Uterus (tissue), 4 donors: ENCODE results near the gene IRF5. TPM values are rescaled to one million over a fixed set of nuclear protein-coding genes. Genes with fewer than 3 reads are reported as not detected.

Experiments
- DNase-seq, 2 donors: peaks; one replicate each; pipeline ENCODE4 v3.0.0-alpha.2; 2019 to 2020
- H3K27ac ChIP-seq, 2 donors: fragments of 200-600 bp; sonication (generic); 1 replicate in 1 of 2; 2 replicates in 1 of 2; pipeline ENCODE4 v1.5.1; 2016 to 2018
- H3K27me3 ChIP-seq, 2 donors: fragments of 200-600 bp; sonication (generic); one replicate each; pipeline ENCODE4 v1.5.1; 2018 to 2019; ENCODE audit warnings: control low read depth in 1 of 2
- H3K36me3 ChIP-seq, 2 donors: fragments of 200-600 bp; sonication (generic); one replicate each; pipeline ENCODE4 v1.5.1; 2019; ENCODE audit warnings: control low read depth in 1 of 2
- H3K4me1 ChIP-seq, 2 donors: fragments of 200-600 bp; sonication (generic); one replicate each; pipeline ENCODE4 v1.5.1; 2018 to 2019; ENCODE audit warnings: control low read depth in 1 of 2
- H3K4me3 ChIP-seq, 2 donors: fragments of 200-600 bp; sonication (generic); 1 replicate in 1 of 2; 2 replicates in 1 of 2; pipeline ENCODE4 v1.5.1; 2018 to 2019; ENCODE audit warnings: mild to moderate bottlenecking in 1 of 2
- H3K9me3 ChIP-seq, 2 donors: fragments of 200-600 bp; sonication (generic); one replicate each; pipeline ENCODE4 v1.5.1; 2019; ENCODE audit warnings: control low read depth in 1 of 2
- POLR2A ChIP-seq, 2 donors: fragments of 450-650 bp; IDR thresholded peaks; one replicate each; pipeline ENCODE4 v1.6.1; 2016; ENCODE audit warnings: antibody characterized with exemption in 2 of 2, mild to moderate bottlenecking in 1 of 2, moderate library complexity in 1 of 2
- intact Hi-C: fragments of 100-400 bp; cut with DNase I; formaldehyde crosslinking; loops from one replicate; pipeline ENCODE4 v1.15.1; 2023; ENCODE audit warnings: low total_unique reads
- total RNA-seq, 4 donors: library from RNA; depleted of rRNA in 3 of 4; stranded (reverse); fragments of >200 nt in 3 of 4; gene quantifications; one replicate each; pipeline versions ENCODE4 v1.1.0 to v1.2.4, GENCODE V29; 2014 to 2023
- TF ChIP-seq, protein P1 (sequence below), 4 experiments: fragments of 200-600 bp in 2 of 4; fragments of 450-650 bp in 2 of 4; sonication (generic) in 2 of 4; IDR thresholded peaks; one replicate each; pipeline ENCODE4 v1.5.1; 2016 to 2019; ENCODE audit warnings: antibody characterized with exemption in 4 of 4, mild to moderate bottlenecking in 2 of 4, moderate library complexity in 1 of 4
- donor health status: DM: yes; HTN: yes; CAD: no.

The IRF5 gene
- total RNA-seq, 4 donors from 2014 or later: 2.0 to 52.5 (median 4.5) TPM

DNA sequence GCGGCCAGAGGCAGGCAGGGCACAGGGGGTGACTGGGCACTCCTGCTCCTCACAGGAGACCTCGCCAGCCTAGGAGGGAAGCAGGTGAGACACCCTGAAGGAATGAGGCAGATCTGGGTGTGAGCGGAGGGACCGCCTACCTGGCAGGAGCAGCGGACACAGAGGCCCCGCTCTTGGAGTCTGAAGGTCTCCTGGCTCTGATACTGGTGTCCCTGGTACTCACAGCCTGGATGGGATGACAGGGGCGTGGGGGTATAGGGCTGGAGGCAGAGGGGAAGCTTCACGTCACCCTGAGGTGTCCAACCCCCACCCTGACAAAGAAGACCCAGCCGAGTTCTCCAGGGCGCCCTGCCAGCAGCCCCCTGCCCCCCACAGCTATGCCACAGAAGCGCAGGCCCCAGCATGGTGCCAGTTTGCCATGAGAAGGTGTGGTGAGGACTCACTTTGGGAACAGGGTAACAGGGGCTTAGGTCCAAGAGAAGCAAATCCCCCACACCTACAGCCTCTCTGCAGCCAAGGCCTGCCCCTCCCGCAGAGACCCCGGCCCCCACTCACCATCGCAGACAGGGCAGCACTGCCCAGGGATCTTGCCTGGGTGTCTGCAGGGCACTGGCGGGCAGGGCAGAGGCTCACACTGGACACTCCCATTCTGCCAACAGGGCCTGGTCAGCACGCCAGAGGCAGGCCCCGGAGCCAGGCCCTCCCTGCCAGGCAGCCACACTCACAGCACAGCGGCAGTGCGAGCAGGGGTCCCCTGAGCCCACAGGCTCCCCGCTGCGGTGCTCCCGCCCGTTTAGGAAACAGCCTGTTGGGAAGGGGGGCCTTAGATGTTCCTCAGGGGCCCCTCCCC lies 44.3 kb upstream of the IRF5 start:
- H3K9me3 ChIP-seq: no peaks in the 10 kb centered on the region
- DNase-seq: no peak
- peaks cover 0 to 4% of the 10 kb centered on the region in 2 donors for H3K27me3 ChIP-seq
- H3K27ac ChIP-seq: no peak overlapping the region
- intact Hi-C loops: no loop called here
- TF ChIP-seq, protein P1, sequence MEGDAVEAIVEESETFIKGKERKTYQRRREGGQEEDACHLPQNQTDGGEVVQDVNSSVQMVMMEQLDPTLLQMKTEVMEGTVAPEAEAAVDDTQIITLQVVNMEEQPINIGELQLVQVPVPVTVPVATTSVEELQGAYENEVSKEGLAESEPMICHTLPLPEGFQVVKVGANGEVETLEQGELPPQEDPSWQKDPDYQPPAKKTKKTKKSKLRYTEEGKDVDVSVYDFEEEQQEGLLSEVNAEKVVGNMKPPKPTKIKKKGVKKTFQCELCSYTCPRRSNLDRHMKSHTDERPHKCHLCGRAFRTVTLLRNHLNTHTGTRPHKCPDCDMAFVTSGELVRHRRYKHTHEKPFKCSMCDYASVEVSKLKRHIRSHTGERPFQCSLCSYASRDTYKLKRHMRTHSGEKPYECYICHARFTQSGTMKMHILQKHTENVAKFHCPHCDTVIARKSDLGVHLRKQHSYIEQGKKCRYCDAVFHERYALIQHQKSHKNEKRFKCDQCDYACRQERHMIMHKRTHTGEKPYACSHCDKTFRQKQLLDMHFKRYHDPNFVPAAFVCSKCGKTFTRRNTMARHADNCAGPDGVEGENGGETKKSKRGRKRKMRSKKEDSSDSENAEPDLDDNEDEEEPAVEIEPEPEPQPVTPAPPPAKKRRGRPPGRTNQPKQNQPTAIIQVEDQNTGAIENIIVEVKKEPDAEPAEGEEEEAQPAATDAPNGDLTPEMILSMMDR (IDR thresholded peaks at IDR 0.05): no peak
- no peak for TF ChIP-seq POLR2A (IDR thresholded peaks at IDR 0.05)
- no peaks in the 10 kb centered on the region for H3K36me3 ChIP-seq
- no peaks in the 10 kb centered on the region for H3K4me1 ChIP-seq
- no peak overlapping the region for H3K4me3 ChIP-seq

DNA sequence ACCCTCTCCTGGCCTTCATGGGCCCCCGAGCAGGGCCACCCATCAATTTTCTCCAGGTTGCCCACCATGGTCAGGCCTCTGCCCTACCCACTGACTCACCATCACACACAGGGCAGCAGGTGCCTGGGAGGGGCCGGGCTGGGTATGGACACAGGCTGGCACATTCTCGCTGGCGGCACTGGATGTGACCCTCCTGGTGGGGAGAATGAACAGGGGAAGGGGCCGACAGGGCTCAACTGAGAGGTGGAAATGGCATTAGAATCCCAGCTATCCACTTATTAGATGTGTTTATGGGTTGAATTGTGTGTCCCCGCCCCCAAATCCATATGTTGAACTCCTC lies 43.7 kb upstream of the IRF5 start:
- DNase-seq: no peak
- Histone ChIP-seq H3K27me3 (peaks cover 0 to 4% of the 10 kb centered on the region in 2 donors), H3K27ac (no peak overlapping the region), H3K9me3 (no peaks in the 10 kb centered on the region), H3K4me3 (no peak overlapping the region), H3K4me1 (no peaks in the 10 kb centered on the region), H3K36me3 (no peaks in the 10 kb centered on the region)
- TF ChIP-seq, protein P1 (IDR thresholded peaks at IDR 0.05): no peak
- no peak for TF ChIP-seq POLR2A (IDR thresholded peaks at IDR 0.05)
- intact Hi-C loops: no loop called here

DNA sequence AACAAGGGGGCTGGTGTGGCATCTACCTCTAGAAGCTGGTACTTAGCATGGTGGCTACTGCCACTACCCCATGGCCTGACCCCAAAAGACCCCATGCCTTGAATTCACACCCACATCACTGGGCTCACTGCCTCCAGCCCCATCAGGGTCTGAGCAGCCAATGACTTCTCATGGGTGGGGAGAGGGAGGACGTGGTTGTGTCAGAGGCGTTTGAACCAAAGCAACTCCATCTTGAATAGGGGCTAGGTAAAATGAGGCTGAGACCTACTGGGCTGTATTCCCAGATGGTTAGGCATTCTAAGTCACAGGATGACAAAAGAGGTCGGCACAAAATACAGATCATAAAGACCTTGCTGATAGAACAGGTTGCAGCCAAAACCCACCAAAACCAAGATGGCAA lies 42.4 kb upstream of the IRF5 start:
- Histone ChIP-seq H3K4me1 (no peaks in the 10 kb centered on the region), H3K36me3 (no peaks in the 10 kb centered on the region), H3K27ac (no peak overlapping the region), H3K27me3 (peaks cover 0 to 4% of the 10 kb centered on the region in 2 donors), H3K4me3 (no peak overlapping the region), H3K9me3 (no peaks in the 10 kb centered on the region)
- no peak for TF ChIP-seq POLR2A (IDR thresholded peaks at IDR 0.05)
- TF ChIP-seq, protein P1 (IDR thresholded peaks at IDR 0.05): no peak
- no peak for DNase-seq
- intact Hi-C loops: no loop called here

DNA sequence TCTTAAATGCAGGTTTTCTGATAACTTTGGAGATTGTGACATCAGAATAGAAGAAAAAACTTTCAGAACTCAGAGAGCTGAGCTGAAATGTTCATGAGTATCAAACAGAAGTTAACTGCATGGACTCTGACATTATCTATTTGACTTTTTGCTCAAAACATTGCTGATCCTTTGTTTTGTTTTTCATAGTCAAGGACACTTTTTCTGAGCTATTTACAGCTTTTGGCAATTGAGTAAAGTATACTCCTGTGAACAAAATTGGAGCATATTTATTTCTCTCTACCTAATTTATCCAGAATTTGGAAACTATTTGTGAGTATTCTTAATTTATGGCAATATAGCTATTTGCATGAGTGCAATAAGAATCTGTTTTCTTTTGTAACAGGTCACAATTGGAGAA lies 38.3 kb upstream of the IRF5 start:
- TF ChIP-seq POLR2A (IDR thresholded peaks at IDR 0.05): no peak
- TF ChIP-seq, protein P1 (IDR thresholded peaks at IDR 0.05): no peak
- H3K9me3 ChIP-seq: no peaks in the 10 kb centered on the region
- intact Hi-C loops: no loop called here
- no peaks in the 10 kb centered on the region for H3K36me3 ChIP-seq
- no peaks in the 10 kb centered on the region for H3K4me1 ChIP-seq
- no peak for DNase-seq
- no peak overlapping the region for H3K27ac ChIP-seq
- H3K4me3 ChIP-seq: no peak overlapping the region
- H3K27me3 ChIP-seq: no peaks in the 10 kb centered on the region

DNA sequence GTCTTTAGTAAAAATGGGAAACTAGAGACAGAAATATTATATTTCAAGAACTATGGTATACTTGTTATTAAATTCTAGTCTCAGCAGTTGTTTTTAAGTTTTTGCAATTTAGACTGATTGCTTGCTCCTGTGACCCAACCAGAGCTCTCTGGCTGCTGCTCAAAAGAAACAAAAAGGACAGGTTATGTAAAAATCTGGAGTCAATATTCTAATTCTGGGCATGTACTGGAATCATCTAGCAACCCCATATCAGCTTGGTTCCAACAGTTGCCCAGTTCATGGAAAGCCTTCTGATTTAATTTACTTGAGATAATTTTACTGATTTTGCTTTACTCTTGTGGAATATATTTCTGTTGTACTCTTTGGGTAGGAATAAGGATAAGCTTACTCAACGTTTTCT lies 37.5 kb upstream of the IRF5 start:
- no peak for TF ChIP-seq POLR2A (IDR thresholded peaks at IDR 0.05)
- TF ChIP-seq, protein P1 (IDR thresholded peaks at IDR 0.05): no peak
- Histone ChIP-seq H3K4me3 (no peak overlapping the region), H3K27ac (no peak overlapping the region), H3K27me3 (no peaks in the 10 kb centered on the region), H3K4me1 (no peaks in the 10 kb centered on the region), H3K9me3 (no peaks in the 10 kb centered on the region), H3K36me3 (no peaks in the 10 kb centered on the region)
- no peak for DNase-seq
- intact Hi-C loops: no loop called here
